ENCODE data around the gene UHRF1.

DNA sequence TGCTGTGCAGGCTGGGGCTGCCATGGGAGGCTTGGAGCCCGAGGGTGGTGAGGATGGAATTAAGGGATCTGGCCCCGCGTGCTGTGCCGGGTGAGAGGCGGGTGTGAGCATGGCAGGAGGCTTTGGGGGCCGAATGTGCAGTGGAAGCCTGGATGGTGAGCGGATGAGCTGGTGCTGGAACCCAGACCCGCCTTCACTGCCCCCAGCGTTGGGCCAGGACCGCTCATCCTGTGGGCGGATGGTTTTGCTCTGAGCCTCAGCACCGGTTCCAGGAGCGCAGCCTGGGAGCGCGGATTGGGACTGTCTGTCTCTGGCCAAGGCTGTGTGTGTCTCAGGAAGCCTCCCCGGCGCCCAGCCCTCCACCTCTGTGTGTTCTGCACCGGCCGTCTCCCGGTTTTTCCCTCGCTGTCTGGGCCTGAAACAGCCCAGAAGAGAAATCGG is 76.3 kb downstream of the UHRF1 start:
- TF ChIP-seq POLR2A (IDR thresholded peaks at IDR 0.05) (no peak), CTCF (IDR thresholded peaks at IDR 0.05) (no peak)
